ENCODE results near the gene MESD.

Gene MESD

DNA sequence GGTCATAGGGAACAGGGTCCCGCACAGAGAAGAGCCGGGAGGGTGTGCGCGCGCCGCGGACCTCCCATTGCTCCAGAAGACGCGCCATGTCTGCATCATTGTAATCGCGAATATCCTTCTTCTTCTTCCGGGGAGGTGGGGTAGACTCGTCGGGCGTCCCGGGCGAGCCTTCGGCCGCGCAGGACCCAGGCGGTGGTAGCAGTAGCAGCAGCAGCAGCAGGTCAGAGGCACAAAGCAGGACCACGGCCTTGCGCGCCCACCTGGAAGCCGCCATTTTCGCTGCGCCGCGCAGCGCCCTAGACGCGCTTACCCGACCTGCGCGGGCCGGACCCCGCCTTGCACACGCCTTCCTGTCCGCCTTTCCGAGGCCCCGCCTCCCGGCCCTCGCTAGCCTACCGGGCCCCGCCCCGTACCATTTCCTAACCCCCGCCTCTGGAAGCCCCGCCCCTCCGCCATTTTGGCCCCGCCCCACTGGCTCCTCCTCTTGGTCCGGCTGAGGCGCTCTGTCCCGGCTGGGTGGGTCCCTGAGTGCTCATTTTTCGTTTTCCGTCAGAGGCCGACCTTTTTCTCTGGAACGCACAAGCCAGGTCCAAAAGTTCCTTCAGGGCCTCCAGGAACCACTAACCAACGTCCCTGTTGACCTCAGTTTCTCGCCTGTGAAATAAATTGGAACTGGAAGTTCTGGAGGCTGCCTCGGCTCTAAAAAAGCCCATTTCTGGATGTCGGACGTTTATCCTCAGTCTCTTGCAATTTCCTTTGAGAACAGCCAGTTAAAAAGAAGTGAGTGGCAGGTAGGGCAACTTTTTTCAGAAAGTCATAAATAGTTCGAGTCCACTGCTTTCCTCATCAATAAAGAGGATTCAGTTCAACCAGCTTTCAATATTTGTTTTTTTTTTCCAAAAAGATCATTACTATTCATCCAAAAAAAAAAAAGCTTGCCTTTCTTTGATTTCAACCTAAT lies at the start of gene MESD:
Gene MESD, minus strand, starts transcription at position 302 of the 961 bp plus-strand sequence. Its CDS starts 28 bp downstream, at position 274.
- TF ChIP-seq, protein P1, sequence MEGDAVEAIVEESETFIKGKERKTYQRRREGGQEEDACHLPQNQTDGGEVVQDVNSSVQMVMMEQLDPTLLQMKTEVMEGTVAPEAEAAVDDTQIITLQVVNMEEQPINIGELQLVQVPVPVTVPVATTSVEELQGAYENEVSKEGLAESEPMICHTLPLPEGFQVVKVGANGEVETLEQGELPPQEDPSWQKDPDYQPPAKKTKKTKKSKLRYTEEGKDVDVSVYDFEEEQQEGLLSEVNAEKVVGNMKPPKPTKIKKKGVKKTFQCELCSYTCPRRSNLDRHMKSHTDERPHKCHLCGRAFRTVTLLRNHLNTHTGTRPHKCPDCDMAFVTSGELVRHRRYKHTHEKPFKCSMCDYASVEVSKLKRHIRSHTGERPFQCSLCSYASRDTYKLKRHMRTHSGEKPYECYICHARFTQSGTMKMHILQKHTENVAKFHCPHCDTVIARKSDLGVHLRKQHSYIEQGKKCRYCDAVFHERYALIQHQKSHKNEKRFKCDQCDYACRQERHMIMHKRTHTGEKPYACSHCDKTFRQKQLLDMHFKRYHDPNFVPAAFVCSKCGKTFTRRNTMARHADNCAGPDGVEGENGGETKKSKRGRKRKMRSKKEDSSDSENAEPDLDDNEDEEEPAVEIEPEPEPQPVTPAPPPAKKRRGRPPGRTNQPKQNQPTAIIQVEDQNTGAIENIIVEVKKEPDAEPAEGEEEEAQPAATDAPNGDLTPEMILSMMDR (IDR thresholded peaks at IDR 0.05; ENCODE audit: control insufficient read depth, insufficient read depth, low read depth, low read length, missing control alignments) = no peak
- peak within 1 kb of the TSS; percentile 95 for H3K4me3 ChIP-seq (ENCODE audit: control insufficient read depth, low read depth, low read length)
- DNase-seq (ENCODE audit: low read depth) = peak; percentile 69

DNA sequence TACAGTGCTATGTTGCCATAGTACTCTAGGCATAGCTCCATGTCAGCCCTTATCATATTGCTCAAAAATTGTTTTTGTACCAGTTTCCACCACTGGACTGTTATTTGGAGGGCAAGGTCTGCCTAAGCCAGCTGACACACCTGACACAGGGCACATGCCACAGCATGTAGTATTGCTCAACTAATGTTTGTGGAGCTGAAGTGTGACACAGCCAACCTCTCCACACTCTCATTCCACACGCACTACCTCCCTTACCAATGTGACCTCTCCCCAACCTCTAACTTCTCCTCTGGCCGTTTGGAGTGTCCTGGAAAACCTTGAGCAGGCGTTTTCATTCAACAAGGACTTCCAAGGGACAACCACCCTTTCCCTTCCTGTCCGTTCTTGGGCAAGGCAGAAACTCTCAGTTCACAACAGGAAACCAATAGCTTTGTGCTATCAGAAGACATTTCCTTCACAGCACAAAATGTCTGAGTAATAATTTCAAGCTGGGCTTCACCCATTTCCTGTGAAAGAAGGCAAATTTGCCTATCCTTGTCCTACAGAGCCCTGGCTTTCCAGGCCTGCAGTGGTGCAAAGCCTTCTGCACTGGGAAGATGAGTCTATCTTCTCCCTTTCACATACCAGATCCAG lies 49.5 kb upstream of the MESD start:
- no peak overlapping the region for H3K4me3 ChIP-seq (ENCODE audit: control insufficient read depth, low read depth, low read length)
- TF ChIP-seq, protein P1 (IDR thresholded peaks at IDR 0.05; ENCODE audit: control insufficient read depth, insufficient read depth, low read depth, low read length, missing control alignments) = no peak
- DNase-seq (ENCODE audit: low read depth) = no peak

DNA sequence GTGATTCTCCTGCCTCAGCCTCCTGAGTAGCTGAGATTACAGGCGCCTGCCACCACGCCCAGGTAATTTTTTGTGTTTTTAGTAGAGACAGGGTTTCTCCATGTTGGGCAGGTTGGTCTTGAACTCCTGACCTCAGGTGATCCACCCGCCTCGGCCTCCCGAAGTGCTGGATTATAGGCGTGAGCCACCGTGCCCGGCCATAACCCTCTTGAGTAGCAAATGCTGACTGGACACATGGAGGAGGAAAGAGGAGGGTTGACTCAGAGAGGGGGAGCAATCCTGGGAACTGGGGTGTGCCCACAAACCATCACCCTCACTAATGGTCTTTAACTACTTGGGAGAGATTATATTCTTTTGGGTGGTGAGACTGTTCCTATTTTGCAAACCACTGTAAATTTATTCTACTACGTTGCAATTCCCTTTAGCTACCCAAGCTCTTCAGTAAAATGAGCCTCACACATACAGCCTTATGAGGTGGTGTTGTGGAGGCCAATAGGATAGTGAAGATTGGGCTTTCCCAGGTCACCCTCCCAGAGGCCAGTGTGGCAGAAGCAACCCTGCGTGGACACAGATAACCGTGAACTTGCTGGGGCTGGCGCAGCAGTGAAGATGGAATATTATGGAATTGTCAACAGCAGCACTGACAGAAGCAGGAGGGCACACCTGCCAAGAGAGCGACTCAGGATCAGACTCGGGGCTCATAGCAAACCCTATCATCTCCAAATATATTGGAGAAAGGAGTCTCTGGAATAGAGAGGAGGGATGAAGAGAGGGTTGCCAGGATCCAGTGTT lies 48.5 kb upstream of the MESD start:
- no peak for DNase-seq (ENCODE audit: low read depth)
- TF ChIP-seq, protein P1 (IDR thresholded peaks at IDR 0.05; ENCODE audit: control insufficient read depth, insufficient read depth, low read depth, low read length, missing control alignments) = no peak
- H3K4me3 ChIP-seq (ENCODE audit: control insufficient read depth, low read depth, low read length) = no peak overlapping the region

DNA sequence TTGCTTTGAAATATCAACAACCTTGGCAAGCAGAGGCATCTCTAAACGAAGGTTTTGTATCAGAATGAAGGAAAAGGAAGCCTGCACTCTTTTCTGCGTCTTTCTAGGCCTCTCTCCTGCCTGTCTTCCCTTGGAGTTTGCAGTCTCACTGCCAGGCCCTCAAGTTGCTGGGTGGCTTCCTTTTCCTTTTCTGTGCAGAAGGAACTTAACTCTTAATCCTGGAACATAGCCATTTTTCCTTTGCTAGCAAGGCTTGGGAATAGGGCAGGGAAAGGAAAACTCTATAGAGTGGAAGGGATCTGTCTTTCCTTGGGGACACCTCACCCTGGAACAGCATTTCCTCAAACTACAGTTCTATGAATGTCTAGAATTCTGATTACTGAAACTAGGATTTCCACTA lies 43.9 kb upstream of the MESD start:
- TF ChIP-seq, protein P1 (IDR thresholded peaks at IDR 0.05; ENCODE audit: control insufficient read depth, insufficient read depth, low read depth, low read length, missing control alignments) = no peak
- H3K4me3 ChIP-seq (ENCODE audit: control insufficient read depth, low read depth, low read length) = no peak overlapping the region
- no peak for DNase-seq (ENCODE audit: low read depth)

DNA sequence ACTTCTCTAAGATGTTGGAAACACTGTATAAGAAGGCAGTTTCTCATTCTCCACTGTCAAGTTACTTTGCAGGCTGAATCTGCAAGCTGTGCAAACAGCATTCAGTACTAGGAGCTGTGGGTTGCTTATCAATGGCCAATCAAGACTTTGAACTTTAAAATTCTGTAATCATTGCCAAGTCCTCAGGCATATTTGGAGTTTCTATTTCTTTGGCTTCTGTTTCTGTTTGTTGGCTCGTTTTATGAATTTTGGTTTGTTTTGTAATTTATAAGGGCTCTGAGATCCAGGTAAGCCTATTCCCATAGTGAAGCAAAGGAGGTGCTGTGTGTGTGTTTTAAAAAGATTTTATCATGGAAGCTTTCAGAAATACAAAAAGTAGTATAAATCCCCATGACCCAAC lies 43.2 kb upstream of the MESD start:
- no peak overlapping the region for H3K4me3 ChIP-seq (ENCODE audit: control insufficient read depth, low read depth, low read length)
- no peak for DNase-seq (ENCODE audit: low read depth)
- TF ChIP-seq, protein P1 (IDR thresholded peaks at IDR 0.05; ENCODE audit: control insufficient read depth, insufficient read depth, low read depth, low read length, missing control alignments) = no peak

DNA sequence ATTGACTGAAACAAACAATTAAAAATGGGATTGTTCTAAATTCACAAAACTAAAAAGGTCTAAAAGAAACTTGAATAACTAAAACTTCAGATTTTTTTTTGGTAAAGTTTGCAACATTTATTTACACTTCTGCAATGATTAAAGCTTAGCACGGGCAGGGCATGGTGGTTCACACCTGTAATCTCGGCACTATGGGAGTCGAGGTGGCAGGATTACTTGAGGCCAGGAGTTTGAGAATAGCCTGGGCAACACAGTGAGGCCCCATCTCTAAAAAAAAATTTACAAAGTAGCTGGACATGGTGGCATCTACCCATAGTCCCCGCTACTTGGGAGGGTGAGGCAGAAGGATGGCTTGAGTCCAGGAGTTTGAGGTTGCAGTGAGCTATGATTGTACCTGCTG lies 42.7 kb upstream of the MESD start:
- H3K4me3 ChIP-seq (ENCODE audit: control insufficient read depth, low read depth, low read length) = no peak overlapping the region
- DNase-seq (ENCODE audit: low read depth) = no peak
- TF ChIP-seq, protein P1 (IDR thresholded peaks at IDR 0.05; ENCODE audit: control insufficient read depth, insufficient read depth, low read depth, low read length, missing control alignments) = no peak
